CD4-positive, alpha-beta T cell treated with Interferon gamma for 1 hour (primary cell): ENCODE results near the gene LCN15.
A peak's percentile ranks its signal among the peaks of the same experiment; 100 is the strongest.
"Not testable (repeated sequence)": the region's sequence is repeated elsewhere in the genome, so short reads cannot be mapped to it uniquely, and the experiment has no call there.

Experiments
- DNase-seq: peaks from one replicate; pipeline ENCODE4 v3.0.0-alpha.2; 2020

Gene LCN15

DNA sequence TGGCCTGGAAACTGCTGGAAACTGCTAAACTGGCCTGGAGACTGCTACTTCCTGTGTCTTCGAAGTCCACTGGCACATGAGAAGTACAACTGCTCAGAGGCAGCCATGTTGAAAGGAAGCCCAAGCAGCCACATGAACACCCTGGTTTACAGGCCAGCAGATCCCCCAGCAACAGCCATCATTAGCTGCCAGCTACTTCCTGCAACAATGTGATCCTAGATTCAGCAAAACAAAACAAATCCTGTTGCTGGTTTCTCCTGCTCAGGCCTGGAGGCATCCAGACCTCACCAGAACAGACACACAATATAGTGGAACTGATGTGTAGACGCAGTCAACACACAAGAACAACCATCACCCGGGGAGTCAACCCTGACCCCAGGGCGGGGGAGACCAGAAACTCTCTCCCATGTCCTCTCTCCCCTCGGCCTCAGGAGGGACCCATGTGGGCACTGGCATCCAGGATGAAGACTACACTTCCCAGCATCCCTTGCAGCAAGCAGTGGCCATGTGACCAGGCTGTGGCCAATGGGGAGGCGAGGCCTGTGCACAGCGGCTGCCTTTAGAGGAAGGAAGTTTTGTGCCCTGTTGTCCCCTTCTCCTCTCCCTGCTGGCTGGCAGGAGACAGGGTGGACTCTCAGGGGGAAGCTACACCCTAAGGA, 9.2 kb upstream of the LCN15 start:
- DNase-seq, result peak; percentile 50

DNA sequence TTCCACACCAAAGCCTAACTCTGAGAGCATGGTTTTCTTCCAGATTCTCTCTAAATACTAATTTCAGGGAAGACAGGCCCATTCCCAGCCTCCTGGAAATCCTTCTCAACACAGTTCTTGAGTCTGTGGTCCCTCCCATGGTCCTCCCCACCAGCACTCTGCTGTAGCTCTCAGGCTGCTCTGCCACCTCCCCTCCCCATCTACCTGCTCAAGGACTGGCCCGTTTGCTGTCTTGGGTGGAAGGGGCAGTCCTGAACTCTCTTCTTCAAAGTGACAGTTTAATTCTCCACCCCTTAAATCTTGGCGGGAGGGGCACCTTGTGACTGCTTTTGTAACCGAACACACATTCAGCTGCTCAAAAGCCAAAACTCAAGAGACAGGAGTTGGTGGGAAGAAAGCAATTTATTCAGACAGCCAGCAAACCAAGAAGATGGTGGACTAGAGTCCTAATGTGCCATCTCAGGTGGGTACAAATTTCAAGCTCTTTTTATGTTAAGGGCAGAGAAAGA, 7.6 kb upstream of the LCN15 start:
- no peak for DNase-seq

DNA sequence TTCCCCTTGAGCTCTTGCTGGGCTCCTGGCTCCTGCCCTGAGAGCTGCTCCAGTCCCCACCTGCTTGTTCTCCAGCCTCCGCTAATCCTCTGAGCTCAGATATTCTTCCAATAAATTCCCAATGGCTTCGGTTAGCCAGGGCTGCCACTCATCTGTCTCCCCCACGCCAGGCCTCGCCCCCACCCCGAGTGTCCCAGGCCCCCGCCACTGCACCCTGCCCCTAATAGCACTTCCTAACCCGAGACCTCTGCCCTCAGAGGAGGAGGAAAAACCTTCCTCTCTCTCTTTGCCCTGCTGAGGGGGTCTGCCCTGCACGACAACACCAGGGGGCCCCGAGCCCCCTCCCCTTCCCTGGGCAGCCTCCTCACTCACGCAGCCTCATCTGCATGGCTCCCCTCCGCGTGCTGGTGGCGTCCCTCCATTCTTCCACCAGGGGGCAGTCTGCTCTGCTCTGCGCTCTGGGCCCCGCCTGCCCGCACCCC, 5.4 kb upstream of the LCN15 start:
- DNase-seq, result peak; percentile 32

DNA sequence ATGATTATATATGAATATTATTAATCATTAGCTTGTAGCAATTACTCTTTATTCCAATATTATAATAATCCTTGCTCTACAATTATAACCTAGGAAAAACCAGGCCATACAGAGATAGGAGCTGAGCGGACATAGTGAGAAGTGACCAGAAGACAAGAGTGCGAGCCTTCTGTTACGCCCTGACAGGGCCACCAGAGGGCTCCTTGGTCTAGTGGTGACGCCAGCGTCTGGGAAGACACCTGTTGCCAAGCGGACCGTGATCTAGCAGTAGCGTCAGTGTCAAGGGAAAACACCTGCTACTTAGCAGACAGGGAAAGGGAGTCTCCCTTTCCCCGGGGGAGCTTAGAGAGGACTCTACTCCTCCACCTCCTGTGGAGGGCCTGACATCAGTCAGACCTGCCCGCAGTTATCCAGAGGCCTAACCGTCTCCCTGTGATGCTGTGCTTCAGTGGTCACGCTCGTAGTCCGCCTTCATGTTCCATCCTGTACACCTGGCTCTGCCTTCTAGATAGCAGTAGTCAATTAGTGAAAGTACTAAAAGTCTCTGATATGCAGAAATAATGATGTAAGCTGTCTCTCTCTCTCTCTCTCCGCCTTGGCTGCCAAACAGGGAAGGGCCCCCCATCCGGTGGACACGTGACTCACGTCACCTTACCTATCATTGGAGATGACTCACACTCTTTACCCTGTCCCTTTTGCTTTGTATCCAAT, 2.2 kb upstream of the LCN15 start:
- peak; percentile 78 for DNase-seq

DNA sequence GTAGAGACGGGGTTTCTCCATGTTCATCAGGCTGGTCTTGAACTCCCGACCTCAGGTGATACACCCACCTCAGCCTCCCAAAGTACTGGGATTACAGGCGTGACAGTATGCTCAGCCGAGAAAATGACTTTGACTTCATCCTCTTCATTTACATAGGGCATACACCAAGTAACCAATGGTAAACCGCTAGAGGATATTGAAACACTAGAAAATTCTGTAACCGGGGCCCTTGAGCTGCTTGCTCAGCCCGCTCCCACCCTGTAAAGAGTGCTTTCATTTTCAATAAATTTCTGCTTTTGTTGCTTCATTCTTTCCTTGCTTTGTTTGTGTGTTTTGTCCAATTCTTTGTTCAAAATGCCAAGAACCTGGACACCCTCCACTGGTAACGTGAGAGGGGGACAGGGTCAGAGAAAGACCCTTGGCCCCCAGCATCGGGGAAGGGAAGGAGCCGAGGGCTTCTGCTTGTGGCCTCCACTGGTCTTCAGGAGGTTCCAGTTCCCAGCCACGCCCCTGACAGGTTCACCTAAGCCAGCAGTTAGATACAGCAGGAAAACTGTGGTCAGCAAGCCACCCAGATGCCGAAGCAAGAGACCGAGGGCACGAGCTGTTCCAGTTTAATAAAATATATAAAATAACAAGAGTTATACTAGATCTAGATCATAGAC, 1.6 kb upstream of the LCN15 start:
- not testable (repeated sequence) for DNase-seq

DNA sequence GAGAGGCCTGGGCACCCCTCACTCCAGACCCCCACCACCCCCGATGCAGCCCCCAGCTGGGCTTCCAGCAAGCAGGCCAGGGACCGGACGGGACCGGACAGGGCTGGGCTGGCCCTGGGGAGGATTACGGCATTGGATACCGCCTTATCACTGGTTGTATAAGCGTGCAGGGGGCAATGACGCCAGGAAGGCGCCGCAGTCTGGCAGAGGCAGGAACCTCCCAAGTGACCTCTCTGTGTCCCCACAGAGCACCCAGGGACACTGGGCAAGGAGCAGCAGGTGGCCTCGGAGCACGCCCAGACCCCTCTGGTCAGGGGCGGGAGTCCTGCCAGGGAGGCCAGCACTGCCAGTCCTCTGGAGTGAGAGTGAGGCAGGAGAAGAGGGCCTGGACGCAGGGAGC, 723 bp upstream of the LCN15 start:
- DNase-seq, result no peak

DNA sequence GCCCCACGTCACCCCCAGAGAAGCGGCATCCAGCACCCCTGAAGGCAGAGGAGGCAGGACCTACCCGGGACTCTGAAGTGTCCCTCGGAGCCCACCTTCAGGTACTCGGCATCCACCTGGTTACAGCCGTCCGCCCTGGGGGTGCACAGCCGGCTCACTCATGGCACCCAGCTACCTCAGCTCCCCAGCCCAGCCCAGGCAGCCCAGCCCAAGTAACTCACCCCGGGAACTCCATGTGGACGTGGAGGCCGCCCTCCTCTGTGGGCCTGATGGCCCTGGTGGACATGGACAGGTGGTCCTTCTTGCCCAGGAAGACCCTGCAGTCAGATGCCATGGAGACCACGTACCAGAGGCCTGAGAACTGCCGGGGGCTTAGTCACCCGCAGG, 676 bp downstream of the LCN15 start:
- no peak for DNase-seq

DNA sequence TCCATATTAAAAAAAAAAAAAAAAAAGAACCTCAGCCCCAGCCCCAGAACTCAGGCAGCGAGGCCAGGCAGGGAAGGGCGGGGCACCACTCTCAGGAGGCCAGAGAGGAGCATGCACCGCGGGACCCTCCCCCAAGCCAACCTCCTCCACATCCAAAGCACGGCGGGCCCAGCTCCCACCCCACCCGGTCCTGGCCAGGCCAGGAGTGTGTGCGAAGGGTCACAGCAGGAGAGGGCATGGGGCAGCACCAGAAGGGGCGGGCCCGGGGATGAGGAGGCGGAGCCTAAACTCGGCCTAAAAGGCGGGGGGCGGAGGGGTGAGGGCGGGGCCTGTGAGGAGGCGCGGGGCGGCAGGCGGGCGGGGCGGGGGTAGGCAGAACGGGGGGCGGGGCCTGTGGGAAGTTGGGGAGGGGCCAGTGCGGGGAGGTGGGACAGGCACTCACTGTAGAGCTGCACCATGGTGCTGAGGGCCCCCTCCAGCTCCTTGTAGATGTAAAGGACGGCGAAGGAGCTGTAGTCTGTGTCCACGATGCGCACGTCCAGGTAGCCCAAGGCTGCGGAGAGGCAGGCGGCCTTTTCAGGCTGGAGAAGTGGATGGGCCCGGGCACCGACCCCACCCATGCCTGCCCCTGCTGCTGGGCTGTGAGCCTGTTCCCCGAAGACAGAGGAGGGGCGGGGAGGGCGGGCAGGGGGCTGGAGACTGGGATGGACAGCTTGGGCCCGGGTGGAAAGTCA, 1.2 kb downstream of the LCN15 start:
- DNase-seq, result peak; percentile 35

DNA sequence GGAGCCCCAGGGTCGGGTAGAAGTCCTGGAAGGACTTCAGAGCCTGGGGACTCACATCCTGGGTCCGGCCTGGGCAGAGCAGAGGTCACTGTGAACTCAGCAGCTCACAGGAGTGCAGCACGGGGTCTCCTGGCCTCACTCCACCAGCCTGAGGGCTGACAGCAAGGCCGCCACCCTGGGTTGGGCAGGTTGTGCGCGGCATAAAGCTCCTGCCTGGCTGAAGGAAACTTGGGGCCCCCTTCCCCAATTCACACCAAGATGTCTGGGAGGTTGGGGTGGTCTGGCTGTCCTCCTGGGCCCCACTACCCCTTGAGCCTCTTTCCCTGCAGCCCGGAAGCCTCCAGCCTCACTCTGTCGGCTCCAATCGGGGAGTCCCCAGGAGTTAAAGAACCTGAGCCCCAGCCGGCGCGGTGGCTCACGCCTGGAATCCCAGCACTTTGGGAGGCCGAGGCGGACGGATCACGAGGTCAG, 2.1 kb downstream of the LCN15 start:
- DNase-seq, result no peak

DNA sequence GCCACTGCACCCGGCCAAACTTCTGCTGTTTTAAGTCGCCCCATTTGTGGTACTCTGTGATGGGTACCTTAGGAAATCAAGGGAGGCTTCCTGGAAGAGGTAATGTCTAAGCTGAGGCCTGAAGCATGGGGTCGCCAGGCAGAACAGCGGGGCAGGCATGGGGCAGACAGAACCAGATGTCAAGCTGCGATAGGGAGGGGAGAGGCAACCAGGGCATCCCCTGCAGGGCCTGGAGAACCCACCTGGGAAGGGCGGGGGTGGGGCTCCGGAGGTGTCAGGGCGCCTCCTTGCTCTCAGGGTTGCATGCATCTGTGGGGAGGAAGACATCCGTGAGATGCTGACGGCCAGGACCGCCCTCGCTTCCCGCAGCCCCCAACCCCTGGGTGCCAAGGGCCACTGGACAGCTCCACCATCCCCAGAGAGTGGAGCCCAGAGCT, 2.8 kb downstream of the LCN15 start:
- no peak for DNase-seq

DNA sequence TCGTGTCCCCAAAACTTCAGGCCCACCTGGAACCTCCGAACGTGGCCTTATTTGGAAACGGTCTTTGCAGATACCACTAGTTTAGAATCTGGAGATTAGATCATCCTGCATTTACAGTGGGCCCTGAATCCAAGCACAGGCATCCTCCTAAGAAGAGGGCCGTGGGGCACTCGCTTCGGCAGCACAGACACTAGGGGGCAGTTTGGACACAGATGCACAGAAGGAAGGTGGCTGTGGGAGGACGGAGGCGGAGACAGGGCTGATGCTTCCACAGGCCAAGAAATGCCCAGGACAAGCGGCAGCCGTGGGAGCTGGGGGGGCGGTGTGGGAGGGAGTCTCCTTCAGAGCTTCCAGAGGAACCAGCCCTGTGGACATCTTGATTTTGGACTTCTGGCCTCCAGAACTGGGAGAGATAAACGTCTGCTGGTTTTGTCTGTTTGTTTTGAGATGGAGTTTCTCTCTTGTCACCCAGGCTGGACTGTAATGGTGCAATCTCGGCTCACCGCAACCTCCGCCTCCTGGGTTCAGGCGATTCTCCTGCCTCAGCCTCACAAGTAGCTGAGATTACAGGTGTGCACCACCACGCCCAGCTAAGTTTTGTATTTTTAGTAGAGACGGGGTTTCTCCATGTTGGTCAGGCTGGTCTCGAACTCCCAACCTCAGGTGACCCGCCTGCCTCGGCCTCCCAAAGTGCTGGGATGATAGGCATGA, 3.3 kb downstream of the LCN15 start:
- peak; percentile 26 for DNase-seq

DNA sequence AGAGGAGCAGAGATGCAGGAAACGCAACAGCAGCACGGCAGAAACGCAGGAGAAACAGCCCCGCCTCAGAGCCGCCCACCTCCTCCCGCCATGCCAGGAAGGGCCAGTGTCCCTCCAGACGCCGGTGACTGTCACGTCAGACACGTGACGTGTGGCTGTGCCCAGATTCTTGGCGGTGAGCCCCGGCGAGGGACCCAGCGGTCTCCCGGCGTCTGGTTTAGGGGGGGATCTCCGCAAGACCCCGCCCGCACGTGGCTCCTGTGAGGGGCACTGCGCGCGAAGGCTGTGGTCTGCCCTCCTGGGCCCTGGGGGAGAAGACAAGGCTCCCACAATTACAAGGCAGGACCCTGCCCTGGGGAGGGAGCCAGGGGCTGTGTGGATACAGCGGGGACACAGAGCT, 3.9 kb downstream of the LCN15 start:
- no peak for DNase-seq

DNA sequence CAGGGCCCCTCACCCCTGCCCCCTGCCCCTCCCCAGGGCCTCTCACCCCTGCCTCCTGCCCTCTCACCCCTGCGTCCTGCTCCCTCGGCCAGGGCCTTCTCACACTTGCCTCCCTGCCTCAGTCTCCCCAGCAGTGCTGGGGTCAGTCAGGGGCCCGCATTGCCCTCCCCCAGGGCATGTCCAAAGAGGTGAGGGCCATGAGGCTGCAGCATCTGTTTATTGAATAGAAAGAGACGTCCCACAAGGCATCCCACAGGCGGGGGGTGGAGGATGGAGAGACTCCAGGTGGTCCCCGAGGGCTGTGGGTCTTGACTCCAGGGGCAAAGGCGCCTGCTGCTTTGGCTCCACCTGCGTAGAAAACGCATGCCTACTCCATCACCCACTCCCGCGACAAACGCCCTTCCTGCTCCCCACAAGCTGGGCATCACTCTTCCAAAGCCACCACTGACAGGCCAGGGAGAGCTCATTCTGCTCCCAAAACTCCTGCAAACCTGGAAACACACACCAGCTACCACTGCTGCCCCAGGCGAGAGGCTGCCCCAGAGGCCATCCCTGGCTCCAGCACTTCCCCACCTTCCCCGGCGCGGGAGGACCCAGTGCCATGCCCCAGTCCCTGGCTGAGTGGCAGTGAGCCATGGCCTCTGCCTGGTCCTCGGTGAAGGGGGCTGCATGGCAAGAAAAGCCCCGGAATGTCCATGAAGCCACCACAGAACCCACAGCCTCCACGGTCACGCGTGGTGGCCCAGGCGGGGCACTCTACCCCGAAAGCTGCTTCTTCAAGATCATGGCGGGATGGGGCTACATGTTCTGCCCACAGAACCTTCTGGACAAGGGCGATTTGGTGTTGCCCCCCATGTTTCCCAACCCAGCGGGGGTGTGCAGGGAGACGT, 4.6 kb downstream of the LCN15 start:
- no peak for DNase-seq

DNA sequence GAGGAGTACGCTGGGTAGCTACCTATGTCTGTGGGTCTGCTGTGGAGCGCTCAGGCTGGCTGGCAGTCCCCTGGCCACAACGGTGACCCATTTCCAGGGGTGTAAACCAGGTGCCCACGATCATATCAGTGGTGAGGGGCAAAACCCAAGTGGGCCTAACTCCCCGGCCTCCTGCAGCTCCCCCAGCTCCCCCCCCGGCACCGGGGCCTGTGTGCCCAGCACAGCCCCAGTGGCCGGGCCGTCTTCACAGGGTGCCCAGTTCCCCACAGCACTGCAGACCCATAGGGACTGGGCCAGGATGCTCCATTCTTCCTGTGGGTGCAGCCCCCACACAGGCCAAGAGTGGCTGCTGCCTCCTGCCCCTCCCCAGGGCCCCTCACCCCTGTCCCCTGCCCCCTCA, 5.3 kb downstream of the LCN15 start:
- no peak for DNase-seq

DNA sequence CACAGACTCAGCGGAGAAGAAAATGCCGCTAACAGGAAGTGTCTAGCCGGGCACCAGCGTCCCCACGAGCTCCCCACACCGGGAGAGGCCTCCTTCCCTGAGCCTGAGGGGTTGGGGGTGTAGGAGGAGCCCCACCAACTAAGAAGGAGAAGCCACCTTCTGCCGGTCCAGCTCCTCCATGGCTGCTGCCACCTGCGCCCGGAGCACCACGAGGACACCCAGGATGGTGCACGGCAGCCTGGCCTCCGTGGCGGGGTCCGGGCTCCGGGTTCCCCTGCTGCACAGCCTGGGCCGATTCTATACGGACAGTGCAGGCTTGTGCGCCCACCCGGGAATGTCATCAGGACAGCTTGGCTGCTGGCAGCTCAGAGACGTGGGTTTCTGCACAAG, 6.6 kb downstream of the LCN15 start:
- no peak for DNase-seq

DNA sequence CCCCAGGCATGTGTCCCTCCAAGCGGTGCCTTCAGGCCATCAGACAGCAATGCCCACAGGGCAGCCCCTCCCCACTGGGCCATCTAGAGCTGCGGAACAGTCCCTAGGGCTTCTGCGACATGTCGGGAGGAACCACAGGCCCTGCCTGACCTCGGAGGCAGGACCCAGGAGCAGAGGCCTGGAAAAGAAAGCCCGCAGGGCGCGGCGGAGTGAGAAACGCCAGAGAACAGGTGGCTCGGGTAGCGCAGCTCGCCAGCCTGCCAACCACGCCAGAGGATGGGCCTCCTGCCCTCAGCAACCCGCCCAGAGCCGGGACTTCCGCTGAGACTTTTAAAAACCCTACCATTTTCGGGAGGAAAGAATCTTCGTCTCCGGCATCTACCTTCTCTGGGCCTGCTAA, 7.0 kb downstream of the LCN15 start:
- DNase-seq, result no peak

DNA sequence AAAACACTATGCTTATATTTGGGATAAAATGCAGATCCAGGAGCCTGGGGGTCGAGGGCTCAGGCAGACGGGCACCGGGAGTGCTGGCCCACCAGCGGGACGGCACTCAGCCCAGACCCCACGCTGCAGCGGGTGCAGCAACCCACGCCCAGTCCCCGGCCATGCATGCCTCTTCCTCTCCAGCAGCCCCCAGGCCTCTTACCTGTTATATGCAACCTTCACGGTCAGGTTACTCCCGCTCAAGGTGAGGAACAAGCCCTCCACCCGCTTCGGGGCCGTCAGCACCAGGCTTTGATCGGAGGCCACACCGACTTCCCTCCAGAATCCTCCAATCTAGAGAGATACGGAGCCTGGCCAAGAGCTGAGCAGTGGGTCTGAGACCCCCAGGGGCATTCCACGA, 7.5 kb downstream of the LCN15 start:
- no peak for DNase-seq

DNA sequence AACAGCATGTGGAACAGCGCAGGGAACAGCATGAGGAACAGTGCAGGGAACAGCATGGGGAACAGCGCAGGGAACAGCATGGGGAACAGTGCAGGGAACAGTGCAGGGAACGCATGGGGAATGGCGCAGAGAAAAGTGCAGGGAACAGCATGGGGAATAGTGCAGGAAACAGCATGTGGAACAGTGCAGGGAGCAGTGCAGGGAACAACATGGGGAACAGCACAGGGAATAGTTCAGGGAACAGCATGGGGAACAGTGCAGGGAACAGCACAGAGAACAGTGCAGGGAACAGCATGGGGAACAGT, 8.2 kb downstream of the LCN15 start:
- no peak for DNase-seq

DNA sequence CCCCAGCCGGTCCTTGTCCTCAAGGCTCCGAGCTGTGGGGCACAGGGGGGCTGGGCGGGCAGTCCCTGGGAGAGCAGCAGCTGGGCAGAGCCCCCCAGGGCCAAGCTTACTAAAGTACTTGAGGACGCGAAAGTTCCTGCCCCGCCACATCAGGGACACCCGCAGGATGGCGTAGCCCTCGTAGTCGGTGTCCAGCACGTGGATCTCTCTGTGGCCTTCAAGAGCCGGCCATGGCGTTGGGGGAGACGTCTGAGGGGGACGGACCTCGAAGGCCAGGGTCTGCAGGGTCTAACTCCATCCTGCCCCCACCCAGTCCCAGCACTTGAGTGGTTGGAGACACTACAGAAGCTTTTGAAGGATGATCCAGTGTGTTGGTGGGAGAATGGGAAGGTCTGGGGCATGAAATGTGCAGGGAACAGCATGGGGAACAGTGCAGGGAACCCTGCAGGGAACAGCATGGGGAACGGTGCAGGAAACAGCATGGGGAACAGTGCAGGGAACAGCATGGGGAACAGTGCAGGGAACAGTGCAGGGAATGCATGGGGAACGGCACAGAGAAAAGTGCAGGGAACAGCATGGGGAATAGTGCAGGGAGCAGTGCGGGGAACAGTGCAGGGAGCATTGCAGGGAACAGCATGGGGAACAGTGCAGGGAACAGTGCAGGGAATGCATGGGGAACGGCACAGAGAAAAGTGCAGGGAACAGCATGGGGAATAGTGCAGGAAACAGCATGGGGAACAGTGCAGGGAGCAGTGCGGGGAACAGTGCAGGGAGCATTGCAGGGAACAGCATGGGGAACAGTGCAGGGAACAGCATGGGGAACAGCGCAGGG, 8.8 kb downstream of the LCN15 start:
- not testable (repeated sequence) for DNase-seq

DNA sequence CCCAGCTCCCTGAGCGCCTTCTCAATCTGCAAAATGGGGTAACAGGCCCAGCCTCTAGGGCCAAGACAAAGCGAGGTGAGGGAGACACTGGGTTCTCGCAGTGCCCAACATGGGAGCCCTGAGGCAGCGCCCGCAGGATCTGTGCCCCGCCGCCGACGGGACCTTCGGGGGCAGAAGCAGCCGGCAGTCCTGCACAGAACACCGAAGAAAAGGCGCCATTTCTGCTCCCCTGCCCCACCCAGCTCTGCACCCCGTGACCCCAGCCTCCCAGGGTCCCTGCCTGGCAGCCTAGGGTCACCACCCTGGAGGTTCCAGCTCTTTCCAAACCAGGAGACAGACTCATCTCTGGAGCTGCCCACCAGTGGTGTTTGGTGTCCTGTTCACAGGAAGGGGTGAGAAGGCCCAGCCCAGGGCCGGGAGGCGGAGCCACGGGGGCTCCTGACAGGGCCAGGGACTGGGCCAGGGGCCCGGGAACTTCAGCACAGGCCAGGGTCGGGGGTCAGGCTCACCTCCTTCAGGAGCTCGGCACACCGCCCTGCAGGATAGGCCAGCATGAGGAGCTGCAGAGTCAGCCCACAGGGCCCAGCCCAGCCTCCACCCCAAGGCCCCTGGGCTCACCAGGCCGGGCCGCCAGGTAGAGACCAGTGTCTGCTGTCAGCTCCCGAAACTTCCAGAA, 9.6 kb downstream of the LCN15 start:
- DNase-seq, result no peak
